B cell (primary cell): ENCODE measurements around the gene EPS8L3. TPM values are rescaled to one million over a fixed set of nuclear protein-coding genes. Genes with fewer than 3 reads are reported as not detected.

Experiments used
- ATAC-seq: fragments of 200-7000 bp; cut with Tn5 transposase; one replicate; pipeline ENCODE4 v1.10.0; 2021; ENCODE audit warnings: low read depth, mild to moderate bottlenecking, moderate number of reproducible peaks, moderate library complexity
- CTCF ChIA-PET: fragments of 350-600 bp; sonication (Branson Sonifier 250); formaldehyde crosslinking; loops from one replicate; lab custom pipeline; 2021; ENCODE audit warnings: antibody characterized with exemption, inconsistent platforms; lab: Charles Lee
- POLR2A ChIA-PET: fragments of 350-600 bp; sonication (Branson Sonifier 250); formaldehyde crosslinking; loops from one replicate; lab custom pipeline; 2021; ENCODE audit warnings: antibody characterized with exemption; lab: Charles Lee
- DNase-seq: peaks from one replicate; pipeline ENCODE4 v3.0.0; 2013
- H2AFZ ChIP-seq: 2 replicates; pipeline ENCODE4 v1.6.1; 2012; ENCODE audit warnings: mild to moderate bottlenecking, low read depth, low read length; ENCODE audit not compliant: insufficient read depth, poor library complexity, severe bottlenecking
- H3K27ac ChIP-seq, 2 donors: 1 replicate in 1 of 2; 2 replicates in 1 of 2; pipeline ENCODE4 v1.5.1; 2012 to 2013; ENCODE audit warnings: low read length in 2 of 2, mild to moderate bottlenecking in 2 of 2, moderate library complexity in 1 of 2
- H3K27me3 ChIP-seq, 4 experiments: fragments of 200-600 bp in 1 of 4; sonication (generic) in 1 of 4; replicated peaks in 1 of 4; 1 replicate in 2 of 4; 2 replicates in 2 of 4; pipeline versions ENCODE4 v1.6.1 to v1.7.0; 2013 to 2016; ENCODE audit warnings: low read length in 3 of 4, mild to moderate bottlenecking in 2 of 4, mixed read lengths in 1 of 4, moderate library complexity in 1 of 4; ENCODE audit not compliant: insufficient read depth in 4 of 4, control insufficient read depth in 3 of 4; ENCODE audit errors: control extremely low read depth in 1 of 4
- H3K36me3 ChIP-seq, 2 experiments: replicated peaks in 1 of 2; 1 replicate in 1 of 2; 2 replicates in 1 of 2; pipeline versions ENCODE4 v1.6.1 to v1.7.1; 2013; ENCODE audit warnings: low read length in 1 of 2; ENCODE audit not compliant: insufficient read depth in 2 of 2, control insufficient read depth in 1 of 2; ENCODE audit errors: control extremely low read depth in 1 of 2, extremely low read depth in 1 of 2
- H3K4me1 ChIP-seq, 2 donors: fragments of 200-600 bp in 1 of 2; sonication (generic) in 1 of 2; 1 replicate in 1 of 2; 2 replicates in 1 of 2; pipeline versions ENCODE4 v1.5.1 to v1.6.1; 2013 to 2017; ENCODE audit warnings: low read length in 2 of 2; ENCODE audit not compliant: control insufficient read depth in 2 of 2, insufficient read depth in 2 of 2
- H3K4me2 ChIP-seq: replicated peaks from 2 replicates; pipeline ENCODE3; 2012; ENCODE audit warnings: mild to moderate bottlenecking, low read depth, low read length; ENCODE audit not compliant: poor library complexity, severe bottlenecking
- H3K4me3 ChIP-seq, 5 experiments: fragments of 200-600 bp in 1 of 5; sonication (generic) in 1 of 5; 1 replicate in 3 of 5; 2 replicates in 2 of 5; pipeline versions ENCODE4 v1.5.1 to v1.7.0; 2011 to 2016; ENCODE audit warnings: low read length in 4 of 5, mild to moderate bottlenecking in 4 of 5, low read depth in 2 of 5, control low read depth in 1 of 5, moderate library complexity in 1 of 5; ENCODE audit not compliant: insufficient read depth in 1 of 5; ENCODE audit errors: control extremely low read depth in 1 of 5, extremely low read depth in 1 of 5
- H3K79me2 ChIP-seq: fragments of 200-600 bp; sonication (generic); one replicate; pipeline ENCODE4 v1.6.0; 2016; ENCODE audit warnings: low read length; ENCODE audit not compliant: control insufficient read depth, insufficient read depth
- H3K9ac ChIP-seq: fragments of 200-600 bp; sonication (generic); 2 replicates; pipeline ENCODE4 v1.6.1; 2017; ENCODE audit warnings: mild to moderate bottlenecking, low read length, moderate library complexity
- H3K9me3 ChIP-seq, 3 donors: one replicate each; pipeline versions ENCODE4 v1.6.1 to v1.7.1; 2013; ENCODE audit warnings: low read length in 2 of 3; ENCODE audit not compliant: control insufficient read depth in 2 of 3, insufficient read depth in 1 of 3; ENCODE audit errors: control extremely low read depth in 1 of 3
- H4K20me1 ChIP-seq: 2 replicates; pipeline ENCODE4 v1.6.0; 2012; ENCODE audit warnings: mild to moderate bottlenecking, low read length; ENCODE audit not compliant: insufficient read depth, control insufficient read depth, poor library complexity, severe bottlenecking
- H3K27ac Mint-ChIP-seq: one replicate; pipeline ENCODE4 v1.8.0; 2021; ENCODE audit warnings: mixed read lengths
- H3K27me3 Mint-ChIP-seq: one replicate; pipeline ENCODE4 v1.8.0; 2021; ENCODE audit warnings: mixed read lengths
- H3K4me1 Mint-ChIP-seq: one replicate; pipeline ENCODE4 v1.8.0; 2021; ENCODE audit warnings: mixed read lengths
- H3K4me3 Mint-ChIP-seq: one replicate; pipeline ENCODE4 v1.8.0; 2021; ENCODE audit warnings: mixed read lengths
- H3K9me3 Mint-ChIP-seq: one replicate; pipeline ENCODE4 v1.8.0; 2022; ENCODE audit warnings: mixed read lengths; ENCODE audit not compliant: insufficient read depth
- CTCF ChIP-seq: fragments of 200-600 bp; IDR thresholded peaks from one replicate; pipeline ENCODE4 v1.8.0; 2022; ENCODE audit warnings: antibody characterized with exemption, mild to moderate bottlenecking
- EZH2 ChIP-seq: IDR thresholded peaks from 2 replicates; pipeline ENCODE4 v1.6.1; 2012; ENCODE audit warnings: borderline replicate concordance, low read depth, mild to moderate bottlenecking, moderate library complexity, low read length; ENCODE audit not compliant: insufficient read depth, poor library complexity, severe bottlenecking
- WGBS: methylation state at CpG from one replicate; pipeline ENCODE4 v1.1.5; 2013; ENCODE audit warnings: missing lambda C conversion rate; ENCODE audit not compliant: insufficient coverage; 5-methylcytosine and 5-hydroxymethylcytosine counted together
- intact Hi-C: fragments of 100-400 bp; cut with micrococcal nuclease; formaldehyde crosslinking; loops from one replicate; pipeline ENCODE4 v1.10.0; 2022
- polyA plus RNA-seq: library from polyadenylated mRNA; depleted of rRNA; stranded (reverse); fragments of >200 nt; gene quantifications from 2 replicates; pipeline ENCODE4 v1.2.3, GENCODE V29; 2012
- total RNA-seq, 2 donors: library from RNA; stranded (reverse); fragments of 120-200 nt in 1 of 2; gene quantifications; 1 replicate in 1 of 2; 2 replicates in 1 of 2; pipeline versions ENCODE4 v1.2.3 to v1.2.4, GENCODE V29; 2013 to 2022

Gene EPS8L3
- total and polyA plus RNA-seq, 2 donors (not counting 1 experiment from before 2014, with no cell fraction given), result not detected

- Histone ChIP-seq H3K4me3 (no peak overlapping the region), H3K36me3 (no peaks in the 10 kb centered on the region), H3K4me1 (no peaks in the 10 kb centered on the region), H4K20me1 (no peaks in the 10 kb centered on the region), H3K9me3 (no peaks in the 10 kb centered on the region), H2AFZ (no peak overlapping the region), H3K27ac (no peak overlapping the region), H3K79me2 (no peaks in the 10 kb centered on the region), H3K9ac (no peak overlapping the region), H3K27me3 (no peaks in the 10 kb centered on the region), H3K4me2 (no peak overlapping the region)
- ChIA-PET POLR2A (no interaction called here), CTCF (interaction anchor here (0.7 kb wide), 1 partner anchor 218 kb away, joined by 3 read pairs; no protein-coding TSS in a partner anchor)
- 85% methylated on average over 5 of the region's 13 CpGs for WGBS
- H3K4me1 Mint-ChIP-seq, result no peaks in the 10 kb centered on the region
- H3K9me3 Mint-ChIP-seq, result no peaks in the 10 kb centered on the region
- intact Hi-C loops, result no loop called here
- no peak for DNase-seq
- H3K4me3 Mint-ChIP-seq, result no peak overlapping the region
- no peak for ATAC-seq
- peaks cover 6% of the 10 kb centered on the region for H3K27me3 Mint-ChIP-seq
- TF ChIP-seq EZH2 (no peak), CTCF (no peak)
- H3K27ac Mint-ChIP-seq, result no peak overlapping the region
These were observed 5.6 kb downstream of the EPS8L3 start for GRCh38 chr1:109757936-109758786.

- H3K27me3 ChIP-seq, result no peaks in the 10 kb centered on the region
- DNase-seq (no peak), ATAC-seq (no peak)
- no peak overlapping the region for H3K4me2 ChIP-seq
- no peaks in the 10 kb centered on the region for H3K4me1 ChIP-seq
- Mint-ChIP-seq H3K27ac (no peak overlapping the region), H3K4me1 (no peaks in the 10 kb centered on the region), H3K27me3 (peaks cover 8% of the 10 kb centered on the region), H3K9me3 (no peaks in the 10 kb centered on the region), H3K4me3 (no peak overlapping the region)
- H4K20me1 ChIP-seq, result no peaks in the 10 kb centered on the region
- H3K36me3 ChIP-seq, result no peaks in the 10 kb centered on the region
- ChIA-PET POLR2A (no interaction called here), CTCF (interaction anchor here (0.7 to 1.3 kb wide), 2 partner anchors 17 to 217 kb away, joined by 3 to 5 read pairs; no protein-coding TSS in a partner anchor)
- no peaks in the 10 kb centered on the region for H3K79me2 ChIP-seq
- no peak overlapping the region for H3K9ac ChIP-seq
- 92% methylated on average over 7 of the region's 7 CpGs for WGBS
- no peak overlapping the region for H2AFZ ChIP-seq
- TF ChIP-seq EZH2, result no peak
- TF ChIP-seq CTCF, result no peak
- H3K4me3 ChIP-seq, result no peak overlapping the region
- no peaks in the 10 kb centered on the region for H3K9me3 ChIP-seq
- intact Hi-C loops, result no loop called here
- no peak overlapping the region for H3K27ac ChIP-seq
These were observed 6.7 kb downstream of the EPS8L3 start for GRCh38 chr1:109756848-109757521.
